Keratinocyte (primary cell): Measurements from ENCODE around the gene TRMT10B. TPM values are rescaled to one million over a fixed set of nuclear protein-coding genes. Genes with fewer than 3 reads are reported as not detected.

Source experiments
- DNase-seq: peaks from one replicate; pipeline ENCODE4 v3.0.0-alpha.2; 2011; ENCODE audit warnings: low read depth, missing footprints, low spot score
- FAIRE-seq: peaks from 2 replicates; lab custom pipeline; 2011; peaks lifted over from hg19 to GRCh38; lab: Jason Lieb, UNC
- H2AFZ ChIP-seq: 2 replicates; pipeline ENCODE4 v1.6.0; 2012; ENCODE audit warnings: low read length, control low read depth, inconsistent platforms; ENCODE audit not compliant: control insufficient read depth
- H3K27ac ChIP-seq: 2 replicates; pipeline ENCODE4 v1.5.1; 2011; ENCODE audit warnings: low read length; ENCODE audit not compliant: control insufficient read depth, insufficient read depth
- H3K27me3 ChIP-seq: 3 replicates; pipeline ENCODE4 v1.6.0; 2011; ENCODE audit warnings: low read length; ENCODE audit not compliant: control insufficient read depth, insufficient read depth; ENCODE audit errors: extremely low read depth
- H3K36me3 ChIP-seq, 2 experiments: 2 replicates in 1 of 2; 3 replicates in 1 of 2; pipeline ENCODE4 v1.5.1; 2011; ENCODE audit warnings: low read length in 2 of 2, mild to moderate bottlenecking in 1 of 2; ENCODE audit not compliant: control insufficient read depth in 2 of 2, insufficient read depth in 2 of 2; ENCODE audit errors: extremely low read depth in 1 of 2
- H3K4me1 ChIP-seq: 3 replicates; pipeline ENCODE4 v1.5.1; 2011; ENCODE audit warnings: low read length; ENCODE audit not compliant: control insufficient read depth, insufficient read depth; ENCODE audit errors: extremely low read depth
- H3K4me2 ChIP-seq: 3 replicates; pipeline ENCODE4 v1.6.0; 2011; ENCODE audit warnings: low read depth, low read length; ENCODE audit not compliant: control insufficient read depth, insufficient read depth; ENCODE audit errors: extremely low read depth
- H3K4me3 ChIP-seq, 3 experiments: fragments of 200-600 bp in 1 of 3; sonication (generic) in 1 of 3; 2 replicates in 2 of 3; 3 replicates in 1 of 3; pipeline ENCODE4 v1.5.1; 2011 to 2016; ENCODE audit warnings: low read length in 3 of 3, mild to moderate bottlenecking in 3 of 3, control low read depth in 2 of 3, inconsistent platforms in 1 of 3, low read depth in 1 of 3, mixed read lengths in 1 of 3, mixed run types in 1 of 3, moderate library complexity in 1 of 3; ENCODE audit not compliant: control insufficient read depth in 2 of 3, insufficient read depth in 2 of 3; ENCODE audit errors: extremely low read depth in 1 of 3
- H3K79me2 ChIP-seq: 2 replicates; pipeline ENCODE4 v1.6.0; 2012; ENCODE audit warnings: low read length; ENCODE audit not compliant: control insufficient read depth, insufficient read depth
- H3K9ac ChIP-seq: 3 replicates; pipeline ENCODE4 v1.6.0; 2011; ENCODE audit warnings: low read length; ENCODE audit not compliant: control insufficient read depth, insufficient read depth; ENCODE audit errors: extremely low read depth
- H3K9me1 ChIP-seq: 3 replicates; pipeline ENCODE4 v1.6.0; 2011; ENCODE audit warnings: low read length; ENCODE audit not compliant: control insufficient read depth, insufficient read depth; ENCODE audit errors: extremely low read depth
- H3K9me3 ChIP-seq: 2 replicates; pipeline ENCODE4 v1.5.1; 2012; ENCODE audit warnings: low read depth, low read length; ENCODE audit not compliant: control insufficient read depth
- H4K20me1 ChIP-seq: 3 replicates; pipeline ENCODE4 v1.6.0; 2011; ENCODE audit warnings: low read length; ENCODE audit not compliant: control insufficient read depth, insufficient read depth; ENCODE audit errors: extremely low read depth
- EZH2 ChIP-seq: IDR thresholded peaks from one replicate; pipeline ENCODE4 v1.6.1; 2012; ENCODE audit warnings: inconsistent platforms, mild to moderate bottlenecking, low read length, moderate library complexity
- dilution Hi-C: fragments of 300-500 bp; cut with MboI; formaldehyde crosslinking; loops from one replicate; pipeline ENCODE4 v1.7.0; 2020; ENCODE audit warnings: low sequenced_read_pairs; ENCODE audit not compliant: extremely low pct_ligation_motif_present
- polyA plus RNA-seq, 5 experiments: library from polyadenylated mRNA; depleted of rRNA in 3 of 5; stranded (reverse) in 3 of 5; stranded (forward) in 1 of 5; unstranded in 1 of 5; fragments of >200 nt; gene quantifications; 1 replicate in 1 of 5; 2 replicates in 3 of 5; 3 replicates in 1 of 5; pipeline versions ENCODE4 v1.2.1 to v1.2.3, GENCODE V29; 2011 to 2012; ENCODE audit warnings: missing spikeins in 2 of 5, low read depth in 1 of 5, low replicate concordance in 1 of 5
- TF ChIP-seq, protein P1 (sequence below), 3 experiments: IDR thresholded peaks in 1 of 3; conservative IDR thresholded peaks in 1 of 3; optimal IDR thresholded peaks in 1 of 3; 2 replicates in 2 of 3; 3 replicates in 1 of 3; pipeline versions ENCODE3 to v1.5.1; 2011; ENCODE audit warnings: low read length in 3 of 3, mild to moderate bottlenecking in 3 of 3, moderate library complexity in 2 of 3, control low read depth in 1 of 3, inconsistent platforms in 1 of 3; ENCODE audit not compliant: insufficient read depth in 2 of 3; ENCODE audit errors: extremely low read depth in 1 of 3

TRMT10B gene
- polyA plus RNA-seq, 1 donor (not counting 4 experiments of a cell fraction or from before 2014, with no cell fraction given), result 6.9 TPM

DNA sequence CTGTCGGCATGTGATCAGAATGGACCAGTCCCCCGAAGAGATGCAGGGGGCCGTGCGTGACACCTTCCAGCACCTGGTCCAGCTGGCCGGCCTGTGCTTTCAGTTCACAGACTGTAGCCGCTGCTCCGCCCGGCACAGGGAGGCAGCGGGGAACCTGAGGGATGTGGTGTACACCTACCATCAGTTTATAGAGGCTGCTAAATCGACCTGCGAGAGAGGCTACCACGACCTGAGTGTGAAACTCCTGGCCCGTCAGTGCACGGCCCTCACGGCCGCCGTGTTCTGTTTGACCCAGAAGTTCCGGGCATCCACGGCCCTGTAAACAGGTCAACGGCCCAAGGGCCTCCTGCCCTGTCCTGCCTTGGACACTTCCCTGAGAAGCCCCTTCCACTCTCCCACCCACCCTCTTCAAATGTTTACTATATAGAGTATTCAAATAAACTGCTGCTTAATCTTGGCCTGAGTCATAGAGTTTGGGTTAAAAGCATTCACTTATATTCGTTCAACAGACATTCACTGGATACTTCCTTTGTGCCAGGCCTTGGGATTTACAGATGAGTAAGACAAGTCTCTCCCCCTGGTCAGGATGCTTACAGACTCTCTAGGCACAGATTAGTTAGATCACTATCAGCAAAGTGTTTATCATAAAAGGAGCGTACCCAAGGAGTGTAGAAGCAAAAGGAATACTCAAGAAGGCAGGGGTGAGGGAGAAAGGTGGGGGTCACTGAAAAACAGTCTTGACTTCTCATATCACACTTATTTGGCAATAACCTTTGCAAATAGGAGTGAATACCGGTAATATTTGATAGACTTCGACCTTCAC lies 6.9 kb upstream of the TRMT10B start:
- Histone ChIP-seq H3K4me1 (no peaks in the 10 kb centered on the region), H3K9ac (no peak overlapping the region), H3K36me3 (no peaks in the 10 kb centered on the region), H3K4me3 (no peak overlapping the region), H3K27me3 (peaks cover 10% of the 10 kb centered on the region), H3K4me2 (no peak overlapping the region), H3K9me1 (no peaks in the 10 kb centered on the region), H3K27ac (no peak overlapping the region), H4K20me1 (no peaks in the 10 kb centered on the region), H3K9me3 (no peaks in the 10 kb centered on the region), H2AFZ (no peak overlapping the region), H3K79me2 (no peaks in the 10 kb centered on the region)
- FAIRE-seq (no peak), DNase-seq (no peak)
- TF ChIP-seq, protein P1, sequence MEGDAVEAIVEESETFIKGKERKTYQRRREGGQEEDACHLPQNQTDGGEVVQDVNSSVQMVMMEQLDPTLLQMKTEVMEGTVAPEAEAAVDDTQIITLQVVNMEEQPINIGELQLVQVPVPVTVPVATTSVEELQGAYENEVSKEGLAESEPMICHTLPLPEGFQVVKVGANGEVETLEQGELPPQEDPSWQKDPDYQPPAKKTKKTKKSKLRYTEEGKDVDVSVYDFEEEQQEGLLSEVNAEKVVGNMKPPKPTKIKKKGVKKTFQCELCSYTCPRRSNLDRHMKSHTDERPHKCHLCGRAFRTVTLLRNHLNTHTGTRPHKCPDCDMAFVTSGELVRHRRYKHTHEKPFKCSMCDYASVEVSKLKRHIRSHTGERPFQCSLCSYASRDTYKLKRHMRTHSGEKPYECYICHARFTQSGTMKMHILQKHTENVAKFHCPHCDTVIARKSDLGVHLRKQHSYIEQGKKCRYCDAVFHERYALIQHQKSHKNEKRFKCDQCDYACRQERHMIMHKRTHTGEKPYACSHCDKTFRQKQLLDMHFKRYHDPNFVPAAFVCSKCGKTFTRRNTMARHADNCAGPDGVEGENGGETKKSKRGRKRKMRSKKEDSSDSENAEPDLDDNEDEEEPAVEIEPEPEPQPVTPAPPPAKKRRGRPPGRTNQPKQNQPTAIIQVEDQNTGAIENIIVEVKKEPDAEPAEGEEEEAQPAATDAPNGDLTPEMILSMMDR (optimal IDR thresholded peaks at IDR 0.05 in 1 of 3, IDR thresholded peaks at IDR 0.05 in 1 of 3, conservative IDR thresholded peaks at IDR 0.05 in 1 of 3; ENCODE audit: extremely low read depth in 1 of 3, insufficient read depth in 2 of 3, low read length in 3 of 3), result no peak
- TF ChIP-seq EZH2, result no peak
- dilution Hi-C loops, result no loop called here

DNA sequence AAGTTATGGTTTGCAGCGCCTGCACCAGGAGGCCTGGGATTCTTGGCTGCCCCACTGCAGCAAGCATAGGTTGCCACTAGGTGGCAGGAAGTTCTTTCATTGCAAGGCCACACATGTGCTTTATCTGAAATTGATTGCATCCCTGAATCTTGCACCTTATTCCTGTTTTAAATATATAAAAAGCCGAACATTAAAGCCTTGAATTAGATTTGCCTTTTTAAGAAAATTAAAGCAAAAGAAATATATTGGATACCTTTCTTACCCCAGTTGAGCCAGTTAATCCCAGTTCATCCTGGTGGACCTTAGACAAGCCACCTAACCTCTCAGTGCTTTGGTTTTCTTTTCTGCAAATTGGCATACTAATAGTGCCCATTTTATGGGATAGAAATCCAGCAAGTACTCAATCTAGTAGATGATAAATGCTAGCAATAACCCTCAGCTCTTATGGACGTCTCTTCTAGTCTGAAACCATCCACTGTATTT lies 6.3 kb upstream of the TRMT10B start:
- Histone ChIP-seq H3K27ac (no peak overlapping the region), H3K4me2 (no peak overlapping the region), H3K27me3 (peaks cover 10% of the 10 kb centered on the region), H3K79me2 (no peaks in the 10 kb centered on the region), H3K9me3 (no peaks in the 10 kb centered on the region), H3K4me1 (no peaks in the 10 kb centered on the region), H2AFZ (no peak overlapping the region), H3K36me3 (no peaks in the 10 kb centered on the region), H3K9me1 (no peaks in the 10 kb centered on the region), H4K20me1 (no peaks in the 10 kb centered on the region), H3K4me3 (no peak overlapping the region), H3K9ac (no peak overlapping the region)
- FAIRE-seq (peak; percentile 86), DNase-seq (no peak)
- no peak for TF ChIP-seq EZH2
- TF ChIP-seq, protein P1 (optimal IDR thresholded peaks at IDR 0.05 in 1 of 3, IDR thresholded peaks at IDR 0.05 in 1 of 3, conservative IDR thresholded peaks at IDR 0.05 in 1 of 3; ENCODE audit: extremely low read depth in 1 of 3, insufficient read depth in 2 of 3, low read length in 3 of 3), result peak; percentile 90 to 94 (median 94)
- dilution Hi-C loops, result no loop called here
